HFFc6 (cell line): ENCODE measurements around the gene TRABD2B. TPM values are rescaled to one million over a fixed set of nuclear protein-coding genes. Genes with fewer than 3 reads are reported as not detected.

Experiments used
- DNase-seq: peaks from one replicate; pipeline ENCODE4 v3.0.0-alpha.2; 2018
- H3K27ac Mint-ChIP-seq: 2 replicates; pipeline ENCODE4 v1.8.0; 2020; ENCODE audit warnings: mild to moderate bottlenecking, mixed read lengths
- H3K27me3 Mint-ChIP-seq: 2 replicates; pipeline ENCODE4 v1.8.0; 2021; ENCODE audit warnings: mild to moderate bottlenecking, moderate library complexity, mixed read lengths; ENCODE audit not compliant: insufficient read depth
- H3K36me3 Mint-ChIP-seq: 2 replicates; pipeline ENCODE4 v1.8.0; 2021; ENCODE audit warnings: low read depth, mixed read lengths
- H3K4me1 Mint-ChIP-seq: 2 replicates; pipeline ENCODE4 v1.8.0; 2020; ENCODE audit warnings: low read depth, mixed read lengths
- H3K4me3 Mint-ChIP-seq: 2 replicates; pipeline ENCODE4 v1.8.0; 2020; ENCODE audit warnings: mild to moderate bottlenecking, moderate library complexity, mixed read lengths
- H3K9me3 Mint-ChIP-seq: 2 replicates; pipeline ENCODE4 v1.8.0; 2020; ENCODE audit warnings: mild to moderate bottlenecking, mixed read lengths
- total RNA-seq, 6 experiments: library from RNA; stranded (reverse); fragmentation: NEBNext Ultra II Directional; extraction: Animal tissue kit (Norgen Biotek cat#: 25700); gene quantifications; 2 replicates in 1 of 6; 3 replicates in 5 of 6; pipeline ENCODE4 v1.2.3, GENCODE V29; 2021
- TF ChIP-seq, protein P1 (sequence below): fragments of 200-600 bp; sonication (generic); IDR thresholded peaks from 2 replicates; pipeline ENCODE4 v1.5.0; 2021; ENCODE audit warnings: antibody characterized with exemption, mild to moderate bottlenecking

The TRABD2B gene
- total RNA-seq, 6 experiments from 2014 or later: not detected

DNA sequence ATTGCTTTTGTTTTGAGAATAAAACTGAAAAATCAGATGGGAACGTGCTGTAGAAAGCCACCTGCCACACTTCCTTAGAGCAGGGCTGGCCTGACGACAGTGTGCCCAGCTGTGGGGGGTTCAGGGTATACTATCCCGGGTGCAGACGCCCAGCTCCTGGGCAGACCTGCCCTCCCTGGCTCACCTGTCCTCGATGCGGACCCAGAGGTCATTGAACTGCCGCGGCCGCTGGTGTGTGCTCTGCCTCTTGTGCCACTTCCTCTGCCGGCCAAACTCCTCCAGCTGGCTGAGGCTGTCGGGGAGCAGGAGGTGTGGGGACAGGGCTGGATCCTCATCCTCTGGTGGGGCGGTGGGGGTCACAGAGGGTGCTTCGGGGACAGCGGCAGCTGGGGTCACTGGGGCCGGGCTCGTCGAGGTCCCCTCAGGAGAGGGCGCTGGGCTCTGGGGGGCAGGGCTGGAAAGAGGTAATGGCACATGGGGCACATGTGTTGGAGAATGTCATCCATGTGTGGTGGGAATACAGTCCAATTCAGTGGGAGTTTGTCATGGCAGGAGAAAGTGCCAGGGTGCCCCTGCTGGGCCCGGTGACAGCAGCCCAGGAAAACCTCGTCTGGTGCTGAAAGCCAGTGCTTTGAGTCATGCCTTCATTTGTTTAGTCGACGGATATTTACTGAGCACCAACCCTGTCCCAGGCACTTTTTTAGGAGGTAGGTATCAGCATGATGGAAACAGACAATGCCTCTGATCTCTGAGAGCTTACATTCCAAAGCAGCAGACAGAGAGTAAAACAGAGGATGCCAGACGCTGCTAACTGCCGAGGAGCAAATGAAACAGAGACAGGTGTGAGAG is 222.0 kb downstream of the TRABD2B start:
- Mint-ChIP-seq H3K4me3 (no peak overlapping the region), H3K4me1 (no peaks in the 10 kb centered on the region), H3K9me3 (peaks cover 26% of the 10 kb centered on the region), H3K27ac (no peak overlapping the region), H3K36me3 (no peaks in the 10 kb centered on the region), H3K27me3 (no peaks in the 10 kb centered on the region; the same call in 1 of the 2 replicates)
- TF ChIP-seq, protein P1, sequence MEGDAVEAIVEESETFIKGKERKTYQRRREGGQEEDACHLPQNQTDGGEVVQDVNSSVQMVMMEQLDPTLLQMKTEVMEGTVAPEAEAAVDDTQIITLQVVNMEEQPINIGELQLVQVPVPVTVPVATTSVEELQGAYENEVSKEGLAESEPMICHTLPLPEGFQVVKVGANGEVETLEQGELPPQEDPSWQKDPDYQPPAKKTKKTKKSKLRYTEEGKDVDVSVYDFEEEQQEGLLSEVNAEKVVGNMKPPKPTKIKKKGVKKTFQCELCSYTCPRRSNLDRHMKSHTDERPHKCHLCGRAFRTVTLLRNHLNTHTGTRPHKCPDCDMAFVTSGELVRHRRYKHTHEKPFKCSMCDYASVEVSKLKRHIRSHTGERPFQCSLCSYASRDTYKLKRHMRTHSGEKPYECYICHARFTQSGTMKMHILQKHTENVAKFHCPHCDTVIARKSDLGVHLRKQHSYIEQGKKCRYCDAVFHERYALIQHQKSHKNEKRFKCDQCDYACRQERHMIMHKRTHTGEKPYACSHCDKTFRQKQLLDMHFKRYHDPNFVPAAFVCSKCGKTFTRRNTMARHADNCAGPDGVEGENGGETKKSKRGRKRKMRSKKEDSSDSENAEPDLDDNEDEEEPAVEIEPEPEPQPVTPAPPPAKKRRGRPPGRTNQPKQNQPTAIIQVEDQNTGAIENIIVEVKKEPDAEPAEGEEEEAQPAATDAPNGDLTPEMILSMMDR: no peak
- no peak for DNase-seq

GRCh38 chr1:47772960-47773682 is 224.1 kb downstream of the TRABD2B start:
- Mint-ChIP-seq H3K4me3 (no peak overlapping the region), H3K9me3 (peaks cover 19% of the 10 kb centered on the region; the same call in 1 of the 2 replicates), H3K27me3 (no peaks in the 10 kb centered on the region; the same call in 1 of the 2 replicates), H3K36me3 (no peaks in the 10 kb centered on the region), H3K4me1 (no peaks in the 10 kb centered on the region), H3K27ac (no peak overlapping the region)
- TF ChIP-seq, protein P1: no peak
- DNase-seq: no peak

DNA sequence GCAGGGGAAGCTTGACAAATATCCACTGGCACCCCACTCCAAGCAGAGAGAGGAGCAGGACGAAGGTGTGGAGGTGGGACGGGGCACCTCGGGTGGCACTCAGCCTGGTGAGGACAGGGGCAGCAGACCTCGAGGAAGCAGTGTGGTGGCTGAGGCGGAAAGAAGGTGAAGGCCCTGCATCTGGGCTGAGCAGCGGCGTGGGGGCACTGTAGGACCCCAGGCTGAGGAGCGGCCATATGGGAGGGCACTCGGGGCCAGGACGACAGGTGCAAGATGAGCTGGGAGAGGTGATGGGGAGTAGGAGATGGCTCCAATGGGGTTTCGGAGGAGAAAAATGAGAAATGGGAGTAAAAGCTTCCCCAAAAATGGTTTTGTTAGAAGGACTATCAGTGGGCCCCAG is 224.9 kb downstream of the TRABD2B start:
- Mint-ChIP-seq H3K36me3 (no peaks in the 10 kb centered on the region), H3K27ac (no peak overlapping the region), H3K27me3 (no peaks in the 10 kb centered on the region; the same call in 1 of the 2 replicates), H3K4me1 (no peaks in the 10 kb centered on the region), H3K9me3 (peaks cover 19% of the 10 kb centered on the region; the same call in 1 of the 2 replicates), H3K4me3 (no peak overlapping the region)
- no peak for DNase-seq
- TF ChIP-seq, protein P1: no peak

DNA sequence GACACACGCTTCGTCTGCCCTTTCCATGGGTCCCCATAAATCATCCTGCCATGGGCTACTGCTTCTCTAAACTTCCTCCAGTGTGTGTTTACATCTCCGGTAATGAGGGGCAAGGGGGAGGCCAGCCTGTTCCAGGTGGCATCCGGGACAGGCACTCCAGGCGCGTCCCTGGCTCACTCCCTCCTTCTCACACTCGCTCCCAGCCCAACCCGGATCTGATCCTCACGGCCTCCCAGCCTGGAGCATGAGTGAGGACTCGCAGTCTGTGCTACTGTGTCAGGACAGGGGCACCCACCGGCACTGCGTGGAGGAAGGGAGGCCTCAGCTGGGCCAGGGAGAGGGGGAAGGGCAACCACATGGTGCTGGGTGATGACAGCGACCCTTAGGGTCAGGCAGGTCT is 225.4 kb downstream of the TRABD2B start:
- Mint-ChIP-seq H3K9me3 (peaks cover 23% of the 10 kb centered on the region; the same call in 1 of the 2 replicates), H3K27ac (no peak overlapping the region), H3K4me3 (no peak overlapping the region), H3K4me1 (no peaks in the 10 kb centered on the region), H3K36me3 (no peaks in the 10 kb centered on the region), H3K27me3 (no peaks in the 10 kb centered on the region; the same call in 1 of the 2 replicates)
- no peak for DNase-seq
- TF ChIP-seq, protein P1: no peak

DNA sequence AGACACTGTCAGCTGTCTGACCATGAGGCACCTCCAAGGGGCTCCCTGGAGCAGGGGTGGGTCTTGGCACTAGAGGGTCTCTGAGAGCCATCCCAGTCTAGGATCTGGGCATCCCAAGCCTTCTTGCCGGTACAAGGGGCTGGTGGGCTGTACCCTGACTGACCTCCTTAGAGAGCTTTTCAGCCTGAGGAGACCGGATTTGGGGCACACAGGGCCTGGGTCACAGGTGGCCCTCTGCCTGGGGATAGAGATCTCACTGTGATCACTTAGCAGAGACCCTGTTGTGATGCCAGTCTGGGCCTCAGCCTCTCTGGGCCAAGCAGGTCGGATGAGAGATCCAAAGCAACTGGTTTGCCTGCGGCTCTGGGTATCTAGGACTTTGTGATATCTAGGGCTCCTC is 227.2 kb downstream of the TRABD2B start:
- Mint-ChIP-seq H3K36me3 (no peaks in the 10 kb centered on the region), H3K27ac (no peak overlapping the region), H3K4me1 (no peaks in the 10 kb centered on the region), H3K27me3 (peaks cover 2% of the 10 kb centered on the region), H3K4me3 (no peak overlapping the region), H3K9me3 (peaks cover 31% of the 10 kb centered on the region)
- TF ChIP-seq, protein P1: no peak
- no peak for DNase-seq
